ENCODE measurements around the gene PHF20. TPM values are rescaled to one million over a fixed set of nuclear protein-coding genes. Genes with fewer than 3 reads are reported as not detected.
"Not testable (repeated sequence)": the region's sequence is repeated elsewhere in the genome, so short reads cannot be mapped to it uniquely, and the experiment has no call there.

The PHF20 gene
- total and polyA plus RNA-seq, 5 donors from 2014 or later, result 87.3 to 159 (median 102) TPM

GRCh38 chr20:35954200-35954906, 182.5 kb downstream of the PHF20 start, which contains the start of gene SCAND1:
SCAND1 (minus strand) TSS chr20:35954502; CDS start chr20:35954284, 218 bp downstream.
- Histone ChIP-seq H3K4me3 (ENCODE audit: low read depth, low read length) (peak within 1 kb of the TSS; percentile 96), H3K4me1 (ENCODE audit: control insufficient read depth, insufficient read depth, low read length, poor library complexity, severe bottlenecking) (peaks cover 30% of the 10 kb centered on the region), H3K27ac (ENCODE audit: insufficient read depth, low read length, poor library complexity, severe bottlenecking) (peak within 1 kb of the TSS; percentile 99), H3K9me3 (ENCODE audit: control insufficient read depth in 2 of 2, low read length in 2 of 2) (no peaks in the 10 kb centered on the region), H3K27me3 (ENCODE audit: control insufficient read depth, insufficient read depth, low read length) (no peaks in the 10 kb centered on the region), H3K36me3 (ENCODE audit: control insufficient read depth, insufficient read depth, low read length) (no peaks in the 10 kb centered on the region)
- peak within 1 kb of the TSS; percentile 99 to 100 (median 100) for H3K27ac Mint-ChIP-seq
- no peaks in the 10 kb centered on the region for H3K36me3 Mint-ChIP-seq
- peaks cover 0 to 2% (median 0%) of the 10 kb centered on the region in 7 donors for H3K9me3 Mint-ChIP-seq
- ATAC-seq (ENCODE audit: low read depth in 2 of 2) (peak; percentile 87 to 89), DNase-seq (peak; percentile 95 to 99 (median 97))
- peak within 1 kb of the TSS; percentile 91 to 99 (median 99) for H3K4me3 Mint-ChIP-seq
- peaks cover 6 to 43% (median 20%) of the 10 kb centered on the region in 4 donors for H3K4me1 Mint-ChIP-seq
- H3K27me3 Mint-ChIP-seq, result peaks cover 8% of the 10 kb centered on the region

GRCh38 chr20:35954907-35955251, 183.1 kb downstream of the PHF20 start:
- peaks cover 30% of the 10 kb centered on the region for H3K4me1 ChIP-seq (ENCODE audit: control insufficient read depth, insufficient read depth, low read length, poor library complexity, severe bottlenecking)
- Mint-ChIP-seq H3K4me1 (peaks cover 6 to 43% (median 20%) of the 10 kb centered on the region in 4 donors), H3K27ac (peak overlapping the region; percentile 99 to 100 (median 100)), H3K36me3 (no peaks in the 10 kb centered on the region), H3K9me3 (peaks cover 0 to 2% (median 0%) of the 10 kb centered on the region in 7 donors), H3K4me3 (peak overlapping the region; percentile 91 to 99 (median 99)), H3K27me3 (peaks cover 8% of the 10 kb centered on the region)
- no peaks in the 10 kb centered on the region for H3K36me3 ChIP-seq (ENCODE audit: control insufficient read depth, insufficient read depth, low read length)
- H3K27ac ChIP-seq (ENCODE audit: insufficient read depth, low read length, poor library complexity, severe bottlenecking), result peak overlapping the region; percentile 99
- ATAC-seq (ENCODE audit: low read depth in 2 of 2), result no peak
- no peaks in the 10 kb centered on the region for H3K9me3 ChIP-seq (ENCODE audit: control insufficient read depth in 2 of 2, low read length in 2 of 2)
- DNase-seq, result peak; percentile 48 to 76 (median 69)
- no peaks in the 10 kb centered on the region for H3K27me3 ChIP-seq (ENCODE audit: control insufficient read depth, insufficient read depth, low read length)
- H3K4me3 ChIP-seq (ENCODE audit: low read depth, low read length), result peak overlapping the region; percentile 89

DNA sequence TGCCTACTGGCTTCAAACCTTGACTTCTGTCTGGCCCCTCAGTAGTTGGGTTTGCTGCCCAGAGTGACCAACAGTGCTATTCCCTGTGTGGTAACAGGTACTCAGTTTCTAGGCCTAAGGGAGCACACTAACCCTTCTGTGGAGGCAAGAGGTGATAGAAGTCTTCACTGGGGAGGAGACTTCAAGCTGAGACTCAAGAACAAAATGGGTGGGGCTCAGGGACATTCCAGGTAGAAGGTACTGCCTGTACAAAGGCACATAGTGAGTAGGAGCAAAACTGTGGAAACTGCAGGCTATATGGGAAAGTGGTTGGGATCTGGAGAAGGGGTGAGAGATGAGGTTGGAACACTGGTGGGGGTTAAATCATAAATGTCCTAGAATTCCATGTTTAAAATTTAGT, 184.8 kb downstream of the PHF20 start:
- Mint-ChIP-seq H3K4me3 (peak overlapping the region in 3 of 4 donors; percentile 11 to 42 (median 17)), H3K27ac (peak overlapping the region in 1 of 3 donors; percentile 5)
- peaks cover 30% of the 10 kb centered on the region for H3K4me1 ChIP-seq (ENCODE audit: control insufficient read depth, insufficient read depth, low read length, poor library complexity, severe bottlenecking)

DNA sequence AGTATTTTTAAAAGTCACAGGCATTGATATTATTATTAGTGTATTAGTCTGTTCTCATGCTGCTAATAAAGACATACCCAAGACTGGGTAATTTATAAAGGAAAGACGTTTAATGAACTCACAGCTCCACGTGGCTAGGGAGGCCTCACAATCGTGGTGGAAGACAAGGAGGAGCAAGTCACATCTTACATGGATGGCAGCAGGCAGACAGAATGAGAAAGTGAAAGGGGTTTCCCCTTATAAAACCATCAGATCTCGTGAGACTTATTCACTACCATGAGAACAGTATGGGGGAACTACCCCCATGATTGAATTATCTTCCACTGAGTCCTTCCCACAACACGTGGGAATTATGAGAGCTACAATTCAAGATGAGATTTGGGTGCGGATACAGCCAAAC, 187.5 kb downstream of the PHF20 start:
- not testable (repeated sequence) for DNase-seq; ATAC-seq (ENCODE audit: low read depth in 2 of 2); H3K27ac Mint-ChIP-seq; H3K9me3 ChIP-seq (ENCODE audit: control insufficient read depth in 2 of 2, low read length in 2 of 2); H3K9me3 Mint-ChIP-seq; H3K4me3 ChIP-seq (ENCODE audit: low read depth, low read length); H3K27me3 ChIP-seq (ENCODE audit: control insufficient read depth, insufficient read depth, low read length); H3K36me3 Mint-ChIP-seq; H3K27me3 Mint-ChIP-seq; H3K27ac ChIP-seq (ENCODE audit: insufficient read depth, low read length, poor library complexity, severe bottlenecking); H3K36me3 ChIP-seq (ENCODE audit: control insufficient read depth, insufficient read depth, low read length)
- peak overlapping the region in 1 of 4 donors; percentile 16 for H3K4me3 Mint-ChIP-seq
- H3K4me1 ChIP-seq (ENCODE audit: control insufficient read depth, insufficient read depth, low read length, poor library complexity, severe bottlenecking), result peaks cover 10% of the 10 kb centered on the region
- H3K4me1 Mint-ChIP-seq, result peaks cover 0 to 22% (median 5%) of the 10 kb centered on the region in 4 donors

More for the DNA sequence above, 184.8 kb downstream of the PHF20 start:
- H3K36me3 ChIP-seq (ENCODE audit: control insufficient read depth, insufficient read depth, low read length), result no peaks in the 10 kb centered on the region
- H3K27ac ChIP-seq (ENCODE audit: insufficient read depth, low read length, poor library complexity, severe bottlenecking), result no peak overlapping the region
- Mint-ChIP-seq H3K4me1 (peaks cover 6 to 41% (median 17%) of the 10 kb centered on the region in 4 donors), H3K27me3 (peaks cover 13% of the 10 kb centered on the region), H3K36me3 (no peaks in the 10 kb centered on the region), H3K9me3 (peaks cover 0 to 2% (median 0%) of the 10 kb centered on the region in 7 donors)
- no peaks in the 10 kb centered on the region for H3K27me3 ChIP-seq (ENCODE audit: control insufficient read depth, insufficient read depth, low read length)
- no peak for ATAC-seq (ENCODE audit: low read depth in 2 of 2)
- DNase-seq, result no peak
- no peaks in the 10 kb centered on the region for H3K9me3 ChIP-seq (ENCODE audit: control insufficient read depth in 2 of 2, low read length in 2 of 2)
- no peak overlapping the region for H3K4me3 ChIP-seq (ENCODE audit: low read depth, low read length)

- Mint-ChIP-seq H3K9me3 (peaks cover 0 to 2% (median 0%) of the 10 kb centered on the region in 7 donors), H3K27me3 (peaks cover 25% of the 10 kb centered on the region), H3K27ac (no peak overlapping the region), H3K4me3 (no peak overlapping the region), H3K36me3 (no peaks in the 10 kb centered on the region), H3K4me1 (peaks cover 0 to 9% (median 0%) of the 10 kb centered on the region in 4 donors)
- no peaks in the 10 kb centered on the region for H3K27me3 ChIP-seq (ENCODE audit: control insufficient read depth, insufficient read depth, low read length)
- no peak for DNase-seq
- H3K9me3 ChIP-seq (ENCODE audit: control insufficient read depth in 2 of 2, low read length in 2 of 2), result no peaks in the 10 kb centered on the region
- no peak overlapping the region for H3K27ac ChIP-seq (ENCODE audit: insufficient read depth, low read length, poor library complexity, severe bottlenecking)
- ATAC-seq (ENCODE audit: low read depth in 2 of 2), result no peak
- no peak overlapping the region for H3K4me3 ChIP-seq (ENCODE audit: low read depth, low read length)
- H3K4me1 ChIP-seq (ENCODE audit: control insufficient read depth, insufficient read depth, low read length, poor library complexity, severe bottlenecking), result no peaks in the 10 kb centered on the region
- H3K36me3 ChIP-seq (ENCODE audit: control insufficient read depth, insufficient read depth, low read length), result no peaks in the 10 kb centered on the region
These were observed 192.1 kb downstream of the PHF20 start for GRCh38 chr20:35963878-35964277.

DNA sequence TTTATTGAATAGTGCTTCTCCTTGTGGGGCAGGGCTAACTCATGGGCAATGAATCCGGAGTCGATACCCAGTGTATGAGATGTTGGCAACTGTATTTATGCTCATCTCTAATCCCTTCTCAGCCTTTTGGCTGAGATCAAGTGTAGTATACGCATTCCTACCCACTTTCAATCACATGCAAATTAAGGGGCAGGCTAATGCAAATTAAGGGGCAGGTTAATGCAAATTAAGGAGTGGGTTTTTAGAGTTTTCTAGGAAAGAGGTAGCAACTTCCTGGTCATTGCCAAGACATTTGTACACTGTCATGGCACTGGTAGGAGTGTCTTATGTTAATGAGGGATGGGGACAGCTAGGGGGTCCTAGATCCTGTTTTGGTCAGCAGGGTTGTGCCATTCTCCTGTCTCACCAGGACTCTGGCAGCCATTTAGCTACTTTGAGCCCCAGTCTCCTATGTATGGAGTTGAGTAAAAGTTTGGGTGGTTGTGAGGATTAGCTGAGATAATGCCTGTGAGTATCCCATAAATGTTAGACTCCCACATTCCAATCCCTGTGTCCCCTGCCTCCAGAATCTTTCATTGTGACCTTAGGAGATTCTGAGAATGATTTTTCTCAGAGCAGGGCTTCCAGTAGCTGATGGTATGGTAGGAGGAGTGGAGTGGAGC, 196.3 kb downstream of the PHF20 start, which contains the start of gene CNBD2:
CNBD2 (plus strand) TSS at position 612 of the 662 bp plus-strand sequence. CDS start 173 bp downstream, outside the sequence.
- H3K27ac ChIP-seq (ENCODE audit: insufficient read depth, low read length, poor library complexity, severe bottlenecking), result no peak within 1 kb of the TSS
- H3K4me3 ChIP-seq (ENCODE audit: low read depth, low read length), result no peak within 1 kb of the TSS
- Mint-ChIP-seq H3K4me3 (no peak within 1 kb of the TSS), H3K4me1 (peaks cover 0 to 5% (median 0%) of the 10 kb centered on the region in 4 donors), H3K36me3 (no peaks in the 10 kb centered on the region), H3K9me3 (peaks cover 0 to 2% (median 0%) of the 10 kb centered on the region in 7 donors), H3K27ac (no peak within 1 kb of the TSS), H3K27me3 (peaks cover 20% of the 10 kb centered on the region)
- no peaks in the 10 kb centered on the region for H3K4me1 ChIP-seq (ENCODE audit: control insufficient read depth, insufficient read depth, low read length, poor library complexity, severe bottlenecking)
- H3K36me3 ChIP-seq (ENCODE audit: control insufficient read depth, insufficient read depth, low read length), result no peaks in the 10 kb centered on the region
- H3K27me3 ChIP-seq (ENCODE audit: control insufficient read depth, insufficient read depth, low read length), result peaks cover 2% of the 10 kb centered on the region
- ATAC-seq (ENCODE audit: low read depth in 2 of 2), result no peak
- DNase-seq, result no peak
- H3K9me3 ChIP-seq (ENCODE audit: control insufficient read depth in 2 of 2, low read length in 2 of 2), result no peaks in the 10 kb centered on the region

DNA sequence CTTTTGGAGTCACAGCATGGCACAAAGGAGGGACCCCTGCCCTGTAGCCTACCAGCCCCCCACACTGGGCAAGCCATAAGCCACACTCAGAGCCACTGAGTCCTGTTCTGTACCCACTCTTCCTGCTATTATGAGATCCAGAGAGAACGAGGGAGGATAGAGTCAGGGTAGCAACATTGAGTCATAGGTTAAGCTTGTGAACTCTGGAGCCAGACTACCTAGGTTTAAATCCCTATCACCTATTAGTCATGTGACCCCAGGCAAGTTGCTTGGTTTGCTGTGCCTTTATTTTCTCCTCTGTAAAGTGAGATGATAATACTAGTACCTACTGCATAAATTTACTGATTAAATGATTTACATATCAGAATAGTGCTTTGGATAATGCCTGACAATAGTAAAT, 197.1 kb downstream of the PHF20 start:
- peaks cover 0 to 5% (median 0%) of the 10 kb centered on the region in 4 donors for H3K4me1 Mint-ChIP-seq
- H3K9me3 Mint-ChIP-seq, result peaks cover 0 to 2% (median 0%) of the 10 kb centered on the region in 7 donors
- H3K36me3 Mint-ChIP-seq, result no peaks in the 10 kb centered on the region
- Histone ChIP-seq H3K36me3 (ENCODE audit: control insufficient read depth, insufficient read depth, low read length) (no peaks in the 10 kb centered on the region), H3K27ac (ENCODE audit: insufficient read depth, low read length, poor library complexity, severe bottlenecking) (no peak overlapping the region), H3K9me3 (ENCODE audit: control insufficient read depth in 2 of 2, low read length in 2 of 2) (no peaks in the 10 kb centered on the region), H3K27me3 (ENCODE audit: control insufficient read depth, insufficient read depth, low read length) (peaks cover 2% of the 10 kb centered on the region), H3K4me1 (ENCODE audit: control insufficient read depth, insufficient read depth, low read length, poor library complexity, severe bottlenecking) (no peaks in the 10 kb centered on the region), H3K4me3 (ENCODE audit: low read depth, low read length) (no peak overlapping the region)
- H3K27me3 Mint-ChIP-seq, result peaks cover 20% of the 10 kb centered on the region
- H3K27ac Mint-ChIP-seq, result no peak overlapping the region
- H3K4me3 Mint-ChIP-seq, result no peak overlapping the region
- DNase-seq (no peak), ATAC-seq (ENCODE audit: low read depth in 2 of 2) (no peak)
